C4-2B (cell line): ENCODE measurements around the gene NR1I3.

Source experiments
- CTCF ChIP-seq: fragments of 450-650 bp; conservative IDR thresholded peaks from 2 replicates; pipeline ENCODE4 v1.5.1; 2017; ENCODE audit warnings: mild to moderate bottlenecking
- ZFX ChIP-seq: fragments of 450-650 bp; IDR thresholded peaks from 2 replicates; pipeline ENCODE4 v1.6.1; 2017

- no peak for TF ChIP-seq CTCF
- no peak for TF ChIP-seq ZFX
These were observed 47.0 kb downstream of the NR1I3 start for GRCh38 chr1:161190962-161191521.
